DOHH2 (cell line): ENCODE measurements around the gene GDF7.

Experiments used
- EZH2phosphoT487 ChIP-seq: fragments of 200-600 bp; sonication (generic); IDR thresholded peaks from 2 replicates; pipeline ENCODE4 v1.6.1; 2017; ENCODE audit warnings: borderline replicate concordance, mild to moderate bottlenecking, antibody characterized with exemption, low read length, moderate library complexity, mixed read lengths
- TF ChIP-seq, protein P1 (sequence below): fragments of 200-600 bp; sonication (generic); IDR thresholded peaks from one replicate; pipeline ENCODE4 v1.5.1; 2014; ENCODE audit warnings: antibody characterized with exemption, mild to moderate bottlenecking, low read depth, low read length; ENCODE audit not compliant: poor library complexity, severe bottlenecking

- TF ChIP-seq, protein P1, sequence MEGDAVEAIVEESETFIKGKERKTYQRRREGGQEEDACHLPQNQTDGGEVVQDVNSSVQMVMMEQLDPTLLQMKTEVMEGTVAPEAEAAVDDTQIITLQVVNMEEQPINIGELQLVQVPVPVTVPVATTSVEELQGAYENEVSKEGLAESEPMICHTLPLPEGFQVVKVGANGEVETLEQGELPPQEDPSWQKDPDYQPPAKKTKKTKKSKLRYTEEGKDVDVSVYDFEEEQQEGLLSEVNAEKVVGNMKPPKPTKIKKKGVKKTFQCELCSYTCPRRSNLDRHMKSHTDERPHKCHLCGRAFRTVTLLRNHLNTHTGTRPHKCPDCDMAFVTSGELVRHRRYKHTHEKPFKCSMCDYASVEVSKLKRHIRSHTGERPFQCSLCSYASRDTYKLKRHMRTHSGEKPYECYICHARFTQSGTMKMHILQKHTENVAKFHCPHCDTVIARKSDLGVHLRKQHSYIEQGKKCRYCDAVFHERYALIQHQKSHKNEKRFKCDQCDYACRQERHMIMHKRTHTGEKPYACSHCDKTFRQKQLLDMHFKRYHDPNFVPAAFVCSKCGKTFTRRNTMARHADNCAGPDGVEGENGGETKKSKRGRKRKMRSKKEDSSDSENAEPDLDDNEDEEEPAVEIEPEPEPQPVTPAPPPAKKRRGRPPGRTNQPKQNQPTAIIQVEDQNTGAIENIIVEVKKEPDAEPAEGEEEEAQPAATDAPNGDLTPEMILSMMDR = no peak
- TF ChIP-seq EZH2phosphoT487 = no peak
Observed at GRCh38 chr2:20645761-20646160, 21.2 kb upstream of the GDF7 start.
